GM21786 (cell line): ENCODE data around the gene RBM20.
A peak's percentile ranks its signal among the peaks of the same experiment; 100 is the strongest.
"Not testable (repeated sequence)": the region's sequence is repeated elsewhere in the genome, so short reads cannot be mapped to it uniquely, and the experiment has no call there.

Experiments
- ATAC-seq: cut with Tn5 transposase; IDR thresholded peaks from one replicate; pipeline ENCODE4 v1.9.1; 2021; ENCODE audit not compliant: unreplicated experiment

RBM20 gene

DNA sequence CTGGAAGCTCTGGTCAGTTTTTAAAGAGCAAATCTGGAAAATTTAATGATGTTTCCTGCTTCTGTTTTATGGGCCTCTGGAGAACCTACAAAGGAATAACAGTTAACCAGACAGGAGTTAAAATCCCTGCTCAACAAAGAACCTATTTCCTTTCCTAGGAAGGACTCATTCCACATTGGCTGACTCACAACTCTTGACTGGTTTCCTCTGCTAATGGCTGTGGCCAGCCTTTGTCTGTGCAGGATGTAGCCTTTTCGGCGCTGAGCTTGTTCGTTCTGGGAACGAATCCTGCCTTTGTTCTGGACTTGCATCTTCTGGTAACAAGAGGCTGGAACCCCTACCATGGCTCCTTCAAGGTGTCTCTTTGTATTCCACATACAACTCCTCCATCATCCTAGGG, 114.8 kb downstream of the RBM20 start:
- no peak for ATAC-seq

DNA sequence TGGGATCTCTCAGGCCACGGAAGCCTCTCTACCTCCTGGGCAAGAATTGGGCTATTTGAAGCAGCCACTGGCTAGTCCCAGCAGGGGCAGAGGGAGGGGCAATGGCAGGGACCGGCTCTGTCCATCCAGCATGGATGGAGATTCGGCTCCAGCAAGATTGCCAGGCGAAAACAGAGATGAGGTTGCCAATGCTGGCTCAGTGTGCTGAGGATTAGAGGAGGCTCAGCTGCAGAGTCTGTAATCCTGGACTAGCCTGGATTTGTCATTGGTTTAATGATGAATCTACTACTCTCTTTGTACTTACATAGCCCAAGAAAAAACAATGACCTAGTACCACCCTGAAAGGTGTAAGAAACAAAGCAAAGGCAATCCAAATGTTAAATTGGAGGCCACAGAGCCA, 115.4 kb downstream of the RBM20 start:
- ATAC-seq: no peak

DNA sequence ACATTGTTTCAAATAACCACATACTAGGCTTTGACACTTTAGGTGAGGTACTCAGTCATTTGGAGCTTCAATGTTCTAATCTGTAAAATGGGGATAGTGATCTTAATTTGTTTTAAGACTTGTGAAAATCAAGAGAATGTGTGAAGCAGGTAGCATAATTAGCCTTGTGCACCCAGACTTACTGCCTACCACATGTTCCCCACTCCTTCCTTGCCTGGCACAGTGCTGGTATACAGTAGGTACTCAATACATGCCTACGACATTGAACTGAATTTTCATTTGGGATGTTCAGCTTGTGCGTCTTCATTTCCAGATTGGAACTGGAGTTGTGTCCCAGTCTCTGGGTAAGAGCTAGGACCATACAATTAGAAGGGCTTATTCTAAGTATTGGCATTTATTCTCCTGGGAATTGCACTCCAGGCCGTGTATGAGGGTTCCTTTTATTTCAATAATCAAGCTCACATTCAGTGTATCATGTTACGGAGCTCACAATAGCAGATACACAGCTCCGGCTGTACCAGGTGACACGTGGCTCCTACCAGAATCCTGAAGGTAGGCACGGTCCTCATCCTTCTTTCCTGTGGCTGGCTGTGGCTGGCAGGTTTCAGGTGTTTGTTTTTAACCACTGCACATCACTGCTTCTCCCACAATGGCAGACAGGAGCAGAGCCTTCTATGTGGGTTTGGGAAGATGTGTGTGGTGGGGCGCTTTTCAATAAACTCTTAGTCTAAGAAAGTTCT, 118.1 kb downstream of the RBM20 start:
- no peak for ATAC-seq

DNA sequence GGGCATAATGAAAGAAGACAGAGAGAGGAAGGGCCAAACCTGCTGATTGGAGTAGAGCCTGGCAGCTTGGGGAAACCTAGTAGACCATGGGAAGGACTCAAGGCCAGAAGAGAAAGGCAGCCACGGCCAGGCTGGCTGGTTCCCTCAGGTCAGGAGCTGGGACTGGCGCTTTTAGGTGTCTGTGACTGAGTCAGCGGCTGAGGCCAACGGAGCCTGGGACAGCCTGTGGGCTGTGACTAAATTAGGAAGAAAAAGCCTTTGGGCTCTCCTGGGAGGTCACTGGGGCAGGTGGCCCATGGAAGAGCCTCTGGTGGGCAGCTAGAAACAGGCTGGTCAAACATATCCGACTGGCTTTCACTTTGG, 118.7 kb downstream of the RBM20 start:
- no peak for ATAC-seq

DNA sequence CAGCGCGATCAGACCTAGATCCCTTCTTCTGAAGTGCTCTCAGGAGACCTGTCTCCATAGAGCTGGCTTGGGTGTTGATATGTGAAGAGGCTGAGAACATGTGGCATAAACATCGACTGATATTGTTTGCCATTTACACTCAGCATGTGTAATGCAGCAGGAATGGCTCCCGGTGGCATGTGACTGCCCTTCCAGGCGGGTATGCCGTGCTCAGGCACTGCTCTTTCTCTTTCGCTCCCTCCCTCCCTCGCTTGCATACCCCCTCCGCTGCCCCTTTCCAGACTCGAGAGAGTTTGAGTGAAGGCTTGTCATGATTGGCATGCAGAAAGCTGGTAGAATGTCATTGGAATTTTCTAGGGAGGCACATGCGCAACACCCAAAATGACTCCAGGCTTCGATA, 120.2 kb downstream of the RBM20 start:
- ATAC-seq: no peak

DNA sequence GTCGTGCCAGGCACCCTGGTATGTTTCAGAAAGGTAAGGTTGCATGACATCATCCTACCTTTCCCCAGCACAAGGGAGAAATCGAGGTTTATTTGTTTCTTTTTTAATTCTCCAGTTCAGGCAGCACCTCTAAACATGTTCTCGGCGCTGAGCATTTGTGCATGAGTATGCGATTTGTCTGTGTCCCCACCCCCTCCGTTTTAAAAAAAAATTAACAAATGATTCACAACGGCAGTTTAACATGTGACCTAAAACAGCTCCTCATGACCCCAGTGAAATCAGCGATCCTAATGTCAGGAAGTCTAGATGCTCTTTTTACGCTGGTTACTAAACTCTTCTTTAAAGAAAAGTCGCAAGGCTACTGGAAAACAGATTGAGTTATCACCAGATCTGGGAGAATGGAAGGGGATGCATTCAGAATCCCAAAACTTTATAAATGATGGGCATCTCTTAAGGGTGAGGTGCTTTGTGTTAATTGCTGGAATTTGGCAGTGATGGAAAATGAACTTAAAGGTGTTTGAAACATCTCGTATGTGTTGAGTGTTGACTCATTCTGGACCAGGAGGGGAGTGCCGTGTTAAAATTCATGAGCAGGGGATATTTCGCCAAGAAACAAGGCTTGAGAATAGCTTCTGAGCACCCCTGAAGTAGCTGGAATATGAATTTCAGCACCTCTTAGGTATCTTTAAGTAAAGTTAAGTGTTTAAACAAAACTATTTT, 120.8 kb downstream of the RBM20 start:
- ATAC-seq: no peak

DNA sequence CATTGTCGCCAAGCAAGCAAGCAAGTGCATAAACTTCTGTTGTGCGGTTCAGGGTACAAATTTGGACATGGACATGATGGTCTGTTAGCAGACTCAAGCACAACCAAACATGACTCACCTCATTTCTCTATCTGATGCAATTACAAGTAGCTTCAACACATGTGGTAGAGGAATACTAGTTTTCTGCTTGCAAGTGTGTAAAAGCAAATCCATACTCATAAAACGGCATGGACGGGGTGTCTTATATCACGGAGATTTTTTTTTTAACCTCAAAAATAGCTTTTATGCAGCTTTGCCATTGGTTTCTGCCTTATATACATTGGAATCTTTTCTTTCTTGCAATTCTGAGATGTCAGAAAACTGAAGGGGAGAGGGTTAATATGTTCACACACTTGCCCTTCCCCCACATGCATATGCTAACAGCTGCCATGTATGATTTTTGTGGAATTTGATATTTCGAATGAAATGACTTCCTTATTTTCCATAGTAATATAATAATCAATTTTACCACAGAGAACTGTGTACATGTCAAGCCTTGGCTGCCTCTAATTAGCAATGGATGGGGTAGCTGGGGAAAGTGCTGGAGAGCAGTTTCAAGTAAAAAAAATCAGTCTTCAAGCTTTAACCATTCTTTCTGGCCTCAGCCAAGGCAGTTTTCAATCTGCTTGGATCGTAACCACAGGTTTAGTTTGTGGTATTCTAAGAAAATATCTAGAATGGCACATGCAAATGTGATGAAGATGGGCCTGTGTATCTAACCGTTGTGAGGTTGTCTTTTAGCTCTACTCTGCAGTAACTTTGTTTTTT, 121.6 kb downstream of the RBM20 start:
- no peak for ATAC-seq

DNA sequence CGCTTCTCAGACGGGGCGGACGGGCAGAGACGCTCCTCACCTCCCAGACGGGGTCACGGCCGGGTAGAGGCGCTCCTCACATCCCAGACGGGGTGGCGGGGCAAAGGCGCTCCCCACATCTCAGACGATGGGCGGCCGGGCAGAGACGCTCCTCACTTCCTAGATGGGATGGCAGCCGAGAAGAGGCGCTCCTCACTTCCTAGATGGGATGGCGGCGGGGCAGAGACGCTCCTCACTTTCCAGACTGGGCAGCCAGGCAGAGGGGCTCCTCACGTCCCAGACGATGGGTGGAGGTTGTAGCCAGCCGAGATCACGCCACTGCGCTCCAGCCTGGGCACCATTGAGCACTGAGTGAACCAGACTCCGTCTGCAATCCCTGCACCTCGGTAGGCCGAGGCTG, 123.5 kb downstream of the RBM20 start:
- ATAC-seq: not testable (repeated sequence)

DNA sequence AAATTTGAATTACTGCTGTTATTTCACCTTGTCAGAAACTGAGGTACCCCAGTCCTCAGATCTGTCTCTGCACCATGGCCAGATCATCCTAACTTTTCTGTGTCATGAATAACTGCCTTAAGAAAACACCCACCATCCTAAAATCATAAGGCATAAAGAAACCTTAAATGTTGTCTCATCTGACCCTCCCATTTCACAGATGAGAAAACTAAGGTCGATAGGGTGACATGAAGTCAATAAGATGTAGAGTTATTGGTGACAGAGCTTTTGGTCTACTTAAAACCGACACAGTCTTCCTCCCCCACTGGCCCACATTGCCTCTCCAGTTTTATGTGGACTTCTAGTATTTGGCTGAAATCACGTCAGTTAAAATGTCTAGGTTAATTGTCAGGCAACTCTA, 126.1 kb downstream of the RBM20 start:
- no peak for ATAC-seq

DNA sequence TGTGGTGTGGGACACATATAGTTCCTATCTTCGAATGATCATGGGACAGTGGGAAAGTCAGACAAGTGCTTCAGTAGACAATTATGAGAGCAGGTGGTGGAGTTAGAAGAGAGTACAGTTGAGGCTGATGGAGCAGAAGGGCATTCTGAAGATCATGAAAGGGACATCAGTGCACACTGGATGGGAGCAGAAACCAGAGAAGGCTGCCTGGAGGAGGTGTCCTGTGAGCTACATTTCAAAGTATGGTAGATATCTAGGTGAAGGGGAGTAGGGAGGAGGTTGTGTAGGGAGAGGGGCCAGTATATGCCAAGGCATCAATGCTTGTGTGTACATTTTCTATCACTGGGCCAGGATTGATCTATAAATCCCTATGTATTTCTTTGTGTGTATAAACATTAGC, 127.3 kb downstream of the RBM20 start:
- no peak for ATAC-seq

DNA sequence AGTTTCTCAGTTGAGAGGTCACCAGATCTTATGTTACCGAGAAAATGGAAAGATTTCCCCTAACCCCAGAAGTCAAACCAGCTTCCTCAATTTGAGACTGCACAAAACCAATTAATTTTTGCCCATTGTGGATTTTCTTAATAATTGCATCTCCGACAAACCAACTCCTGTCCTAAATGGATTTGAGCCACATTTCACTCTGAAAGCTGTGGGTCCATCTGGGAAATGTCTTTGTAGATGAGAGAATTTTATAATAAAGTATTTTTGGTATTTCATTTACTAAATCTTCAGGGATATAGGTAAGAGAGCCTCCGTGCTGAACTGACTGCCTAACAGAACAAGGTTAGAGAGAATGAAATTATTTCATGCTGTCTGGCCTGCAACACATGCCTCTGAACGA, 127.9 kb downstream of the RBM20 start:
- no peak for ATAC-seq

DNA sequence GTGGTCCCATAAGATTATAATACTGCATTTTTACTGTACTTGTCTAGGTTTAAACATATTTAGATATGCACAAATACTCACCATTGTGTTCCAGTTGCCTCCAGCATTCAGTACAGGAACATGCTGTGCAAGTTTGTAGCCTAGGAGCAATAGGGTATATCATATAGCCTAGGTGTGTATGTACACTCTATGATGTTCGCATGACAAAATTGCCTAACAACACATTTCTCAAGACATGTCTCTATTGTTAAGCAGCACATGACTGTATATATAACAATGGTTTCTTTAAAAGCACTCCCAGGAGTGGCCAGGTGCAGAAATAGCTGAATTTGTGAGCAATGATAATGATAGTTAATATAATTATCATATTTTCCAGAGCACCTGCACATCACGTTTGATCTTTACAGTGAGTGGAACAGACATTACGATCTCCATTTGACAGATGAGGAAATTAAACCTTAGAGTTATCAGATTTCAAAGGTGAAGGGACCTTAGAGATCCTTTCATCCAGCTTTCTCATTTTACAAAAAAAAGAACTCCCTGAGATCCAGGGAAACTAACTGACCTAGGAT, 128.4 kb downstream of the RBM20 start:
- no peak for ATAC-seq

DNA sequence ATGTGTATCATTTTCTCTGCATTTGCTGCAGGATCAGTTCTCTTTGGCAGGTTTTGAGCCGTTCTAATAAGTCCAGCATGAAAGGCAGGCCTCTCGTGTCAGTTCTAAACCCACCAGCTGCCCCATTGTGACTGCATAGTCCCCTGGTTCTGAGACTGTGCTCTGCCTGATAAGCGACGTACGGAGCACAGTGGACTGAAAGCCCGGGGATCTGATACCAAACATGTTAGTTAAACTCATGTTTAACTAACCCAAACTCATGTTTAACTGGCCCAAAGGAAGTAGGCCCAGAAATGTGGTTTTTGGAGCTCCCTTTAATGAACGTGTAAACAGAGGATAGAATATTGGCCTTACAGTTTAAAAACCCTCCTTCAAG, 129.5 kb downstream of the RBM20 start:
- no peak for ATAC-seq

DNA sequence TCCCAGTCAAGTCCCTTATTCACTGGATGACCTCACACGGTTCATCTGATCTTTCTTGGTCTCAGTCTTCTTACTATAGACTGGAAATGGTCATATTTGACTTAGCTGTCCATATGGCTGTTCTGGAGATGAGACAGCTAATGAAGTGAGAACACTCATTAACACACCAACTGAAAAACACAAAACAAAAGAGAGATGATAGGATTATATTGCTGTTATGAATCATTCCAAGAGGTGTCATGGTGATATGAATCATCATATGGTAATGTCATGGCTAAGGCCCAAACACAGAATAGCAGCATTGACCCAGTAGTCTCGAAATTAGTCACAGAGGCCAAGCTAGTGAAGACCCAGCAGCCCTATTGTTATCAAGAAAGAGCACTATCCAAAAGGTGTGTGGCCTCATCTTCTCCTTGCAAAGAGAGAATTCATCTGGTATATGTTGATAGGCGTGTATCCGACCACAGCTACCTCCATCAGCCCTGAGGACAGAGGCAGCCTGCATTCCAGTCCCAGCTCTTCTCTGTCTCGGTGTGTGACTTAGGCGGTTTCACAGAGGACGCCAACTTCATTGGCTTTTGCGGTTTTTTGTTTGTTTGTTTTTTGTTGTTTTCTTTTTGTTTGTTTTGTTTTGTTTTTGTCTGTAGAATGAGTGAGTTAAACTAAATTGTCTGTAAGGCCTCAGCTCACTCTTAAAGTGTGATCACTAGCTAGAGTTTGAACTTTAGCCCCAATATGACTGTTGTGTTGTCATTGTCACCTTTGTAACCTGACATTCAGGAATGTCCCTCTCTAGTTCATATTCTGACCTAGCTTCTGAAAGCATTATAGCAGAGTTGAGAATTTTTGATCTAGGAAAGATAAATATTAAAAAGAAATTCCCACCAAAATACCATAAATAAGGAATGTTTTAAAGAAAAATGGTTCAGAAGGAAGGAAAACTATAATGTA, 130.2 kb downstream of the RBM20 start:
- peak; percentile 93 for ATAC-seq

DNA sequence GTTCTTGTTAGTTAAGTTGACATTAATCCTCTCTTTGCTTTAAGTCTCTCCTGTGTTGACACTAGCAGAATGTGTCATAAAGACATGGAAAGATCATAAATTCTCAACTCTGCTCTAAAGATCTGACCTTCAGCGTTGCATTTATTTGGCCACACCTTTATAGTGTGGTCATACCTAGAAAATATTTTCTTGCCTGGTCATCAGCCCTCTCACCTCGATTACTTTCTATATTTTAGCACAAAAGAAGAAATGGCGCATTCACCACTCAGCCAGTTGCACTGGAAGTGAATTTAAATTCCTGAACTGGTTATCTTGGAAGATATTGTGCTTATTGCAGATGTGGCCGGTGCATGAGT, 130.9 kb downstream of the RBM20 start:
- no peak for ATAC-seq

DNA sequence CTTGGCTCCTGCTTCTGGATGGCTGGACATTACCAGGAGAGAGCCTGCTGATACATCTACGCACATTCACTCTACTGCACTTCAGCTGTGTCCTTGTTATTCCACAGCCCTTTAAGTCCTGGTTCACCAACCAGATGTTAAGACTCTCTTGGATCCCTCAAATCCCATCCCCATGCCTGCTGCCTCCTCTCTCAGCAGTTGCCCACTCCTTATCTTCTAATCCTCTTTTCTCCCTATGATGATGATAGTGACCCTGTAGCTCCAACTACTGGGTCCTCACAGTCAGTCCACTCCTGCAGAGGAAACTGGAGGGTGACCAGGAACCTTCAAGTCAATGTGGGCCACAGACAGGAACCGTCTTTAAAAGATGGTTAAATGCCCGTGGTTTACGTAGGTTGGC, 131.3 kb downstream of the RBM20 start:
- ATAC-seq: no peak

DNA sequence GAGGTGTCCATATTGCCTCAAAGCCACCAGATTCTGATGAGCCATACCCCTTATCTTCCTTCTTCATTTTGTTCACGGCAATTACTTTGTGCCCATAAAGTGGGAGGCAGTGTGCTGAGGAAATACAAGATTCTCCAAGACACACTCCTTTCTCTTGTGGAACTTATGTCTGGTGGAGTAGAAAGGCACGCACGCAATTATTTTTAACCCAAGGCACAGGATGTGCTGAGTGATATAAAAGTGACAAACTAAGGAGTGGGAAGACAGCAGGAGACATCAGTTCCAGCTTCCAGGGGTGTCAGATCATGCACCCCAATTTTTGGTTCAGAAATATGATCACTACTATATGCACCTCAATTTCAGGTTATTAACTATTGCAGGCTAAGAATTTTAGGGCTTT, 132.9 kb downstream of the RBM20 start:
- no peak for ATAC-seq

DNA sequence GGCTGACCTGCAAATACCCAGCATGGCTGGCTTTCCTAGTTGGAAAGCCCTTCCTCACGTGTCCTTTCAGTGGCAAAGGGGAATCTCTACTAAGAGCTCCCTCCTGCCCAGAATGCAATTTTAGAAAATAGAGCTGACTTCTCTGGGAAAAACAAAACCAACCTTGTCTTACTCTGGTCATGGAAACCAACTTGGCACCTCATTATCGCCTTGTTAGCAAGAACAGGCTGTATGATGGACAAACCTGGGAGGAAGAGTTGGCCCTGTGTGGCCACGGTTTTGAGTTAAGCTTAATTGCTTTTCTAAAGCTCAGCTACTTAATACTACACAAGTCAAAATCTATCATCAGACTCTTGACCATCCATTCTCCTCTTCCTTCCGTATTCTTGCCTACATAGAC, 133.5 kb downstream of the RBM20 start:
- no peak for ATAC-seq

DNA sequence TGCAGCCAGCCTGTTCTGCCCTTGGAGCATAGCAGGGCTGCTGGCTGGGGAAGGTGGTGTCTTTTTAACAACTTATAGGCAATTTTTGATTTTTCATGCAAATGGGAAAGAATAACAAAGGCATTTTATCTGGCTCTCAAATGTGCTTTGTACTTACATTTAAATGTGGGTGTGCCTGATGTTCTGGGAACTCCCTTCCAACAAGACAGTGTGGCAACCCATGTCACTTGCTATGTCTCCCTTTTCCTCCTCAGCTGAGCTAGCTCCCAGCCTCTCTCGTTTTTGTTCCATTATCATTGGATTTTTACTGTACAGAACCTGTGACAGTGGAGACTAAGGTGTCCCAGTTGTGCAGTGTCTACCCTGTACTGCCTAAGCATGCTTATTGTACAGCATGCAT, 134.1 kb downstream of the RBM20 start:
- no peak for ATAC-seq

DNA sequence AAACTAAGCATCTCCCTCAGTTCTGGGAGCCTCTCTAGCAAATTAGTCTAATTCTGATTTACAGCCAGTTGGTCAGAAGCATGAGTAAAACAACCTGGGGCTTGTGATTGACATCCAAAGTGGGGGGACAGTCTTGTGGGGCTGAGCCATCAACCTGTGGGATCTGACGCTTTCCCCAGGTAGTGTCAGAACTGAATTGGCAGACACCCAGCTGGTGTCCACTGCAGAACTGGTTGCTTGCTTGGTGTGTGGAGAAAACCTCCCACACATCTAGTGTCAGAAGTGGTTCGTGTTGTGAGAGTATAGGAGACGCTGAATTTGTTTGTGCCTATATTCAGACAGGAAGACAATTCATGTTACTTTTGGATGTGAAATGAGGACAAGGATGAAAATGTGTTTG, 135.4 kb downstream of the RBM20 start:
- no peak for ATAC-seq

DNA sequence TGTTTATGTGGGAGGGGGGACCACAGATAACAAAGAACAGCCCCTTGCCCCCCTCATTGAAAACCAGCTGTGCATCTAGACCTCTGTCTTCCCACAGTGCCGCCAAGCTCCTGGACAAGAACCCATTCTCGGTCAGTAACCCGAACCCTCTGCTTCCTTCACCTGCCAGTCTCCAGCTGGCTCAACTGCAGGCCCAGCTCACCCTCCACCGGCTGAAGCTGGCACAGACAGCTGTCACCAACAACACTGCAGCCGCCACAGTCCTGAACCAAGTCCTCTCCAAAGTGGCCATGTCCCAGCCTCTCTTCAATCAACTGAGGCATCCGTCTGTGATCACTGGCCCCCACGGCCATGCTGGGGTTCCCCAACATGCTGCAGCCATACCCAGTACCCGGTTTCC, 136.6 kb downstream of the RBM20 start:
- no peak for ATAC-seq
